ENCODE measurements around the gene DNAJB13. TPM values are rescaled to one million over a fixed set of nuclear protein-coding genes. Genes with fewer than 3 reads are reported as not detected.
A peak's percentile ranks its signal among the peaks of the same experiment; 100 is the strongest.

Gene DNAJB13
- total and polyA plus RNA-seq, 2 of the 4 experiments (the other 2 are of a cell fraction) = 0.18 to 0.48 TPM

GRCh38 chr11:73949912-73950311 is 914 bp upstream of the DNAJB13 start:
- Histone ChIP-seq H3K79me1 (ENCODE audit: low read depth in 1 of 2, low read length in 2 of 2) (no peaks in the 10 kb centered on the region), H3K4ac (ENCODE audit: low read depth, low read length) (no peak overlapping the region), H3K27me3 (ENCODE audit: control insufficient read depth, insufficient read depth, low read length) (no peaks in the 10 kb centered on the region; the same call in 1 of the 2 replicates), H2BK20ac (ENCODE audit: low read depth, low read length) (no peak overlapping the region), H3K36me3 (ENCODE audit: control insufficient read depth, insufficient read depth, low read length) (no peaks in the 10 kb centered on the region), H3K56ac (ENCODE audit: extremely low read depth, insufficient read depth, low read length) (no peak overlapping the region), H4K20me1 (ENCODE audit: insufficient read depth, low read length) (no peaks in the 10 kb centered on the region), H2BK15ac (ENCODE audit: low read depth, low read length) (no peak overlapping the region), H3K4me3 (ENCODE audit: insufficient read depth, low read depth, low read length) (no peak overlapping the region), H3K23ac (ENCODE audit: low read depth, low read length) (no peak overlapping the region), H3K27ac (ENCODE audit: insufficient read depth, low read length) (no peak overlapping the region), H2AK9ac (replicated peaks; ENCODE audit: low read depth, low read length, poor library complexity) (no peak overlapping the region), H3K9me1 (ENCODE audit: insufficient read depth, low read length) (0 out of 2 replicates have a peak, but pooled peaks cover 4% of the 10 kb centered on the region), H4K8ac (ENCODE audit: low read depth in 2 of 2, low read length in 2 of 2) (no peak overlapping the region), H3K4me1 (ENCODE audit: control insufficient read depth, insufficient read depth, low read length) (no peaks in the 10 kb centered on the region), H2AK5ac (ENCODE audit: low read depth, low read length) (no peak overlapping the region), H3K18ac (ENCODE audit: low read depth, low read length) (no peak overlapping the region), H4K91ac (ENCODE audit: insufficient read depth, low read depth, low read length) (no peak overlapping the region), H3K9me3 (ENCODE audit: control insufficient read depth, insufficient read depth, low read length) (peaks cover 6% of the 10 kb centered on the region), H3K14ac (replicated peaks; ENCODE audit: low read depth, low read length) (no peak overlapping the region), H2BK5ac (ENCODE audit: low read depth, low read length, poor library complexity, severe bottlenecking) (no peak overlapping the region), H3K9ac (ENCODE audit: low read depth, low read length) (no peak overlapping the region), H2AFZ (replicated peaks; ENCODE audit: low read length, poor library complexity) (no peak overlapping the region), H3K4me2 (ENCODE audit: low read depth, low read length) (no peak overlapping the region), H2BK120ac (ENCODE audit: low read depth, low read length) (no peak overlapping the region), H4K5ac (ENCODE audit: low read depth, low read length) (no peak overlapping the region)
- ATAC-seq (ENCODE audit: low read depth) = no peak
- TF ChIP-seq BHLHE40 (IDR thresholded peaks at IDR 0.05; ENCODE audit: low read depth, low read length) (no peak), MAFK (IDR thresholded peaks at IDR 0.05; ENCODE audit: low read depth, low read length) (peak; percentile 41; the same call in 1 of the 2 replicates)
- dilution Hi-C loops (cut with HindIII; ENCODE audit: low sequenced_read_pairs, unreplicated experiment) = no loop called here
- CTCF ChIA-PET = no interaction called here
- WGBS, 2 experiments (ENCODE audit: extremely low coverage in 2 of 2, insufficient read length in 1 of 2) = no CpG with 5 or more reads among the region's 5 CpGs
- POLR2A ChIA-PET (ENCODE audit: unreplicated experiment) = no interaction called here
- in situ Hi-C loops (cut with MboI; ENCODE audit: low sequenced_read_pairs) = no loop called here
- intact Hi-C loops (cut with micrococcal nuclease) = no loop called here
- no peak for DNase-seq
- BruUV-seq (replicated peaks) = no TSS peak

Data from IMR-90 (cell line).